ENCODE measurements around the gene ZNF385A. TPM values are rescaled to one million over a fixed set of nuclear protein-coding genes. Genes with fewer than 3 reads are reported as not detected.
A peak's percentile ranks its signal among the peaks of the same experiment; 100 is the strongest.

ZNF385A gene
- total and polyA plus RNA-seq, 4 donors: 2.5 to 4.0 (median 2.8) TPM

GRCh38 chr12:54337280-54337842, 47.2 kb downstream of the ZNF385A start:
- no peak for DNase-seq (ENCODE audit: low spot score)
- TF ChIP-seq EGR1 (IDR thresholded peaks at IDR 0.05; ENCODE audit: low read depth in 2 of 2): no peak
- TF ChIP-seq RAD21 (IDR thresholded peaks at IDR 0.05): peak; percentile 38
- no peak for TF ChIP-seq FOXA2 (IDR thresholded peaks at IDR 0.05)
- TF ChIP-seq HNF4A (conservative IDR thresholded peaks at IDR 0.05): no peak
- TF ChIP-seq JUND (IDR thresholded peaks at IDR 0.05): no peak
- TF ChIP-seq RXRA (IDR thresholded peaks at IDR 0.05): peak; percentile 18 to 24
- no peak for TF ChIP-seq TAF1 (conservative IDR thresholded peaks at IDR 0.05)
- TF ChIP-seq NR2F2 (IDR thresholded peaks at IDR 0.05): peak; percentile 11
- TF ChIP-seq SP1 (IDR thresholded peaks at IDR 0.05): no peak
- no peak overlapping the region for H3K4me3 ChIP-seq (ENCODE audit: low read depth in 1 of 3, low read length in 3 of 3)
- no peak overlapping the region for H3K27ac ChIP-seq (ENCODE audit: low read depth in 1 of 2, low read length in 2 of 2)
- 69% methylated on average over 3 of the region's 3 CpGs for WGBS
- no peaks in the 10 kb centered on the region for H3K9me3 ChIP-seq (ENCODE audit: control insufficient read depth in 4 of 4, low read length in 3 of 4)
- no peaks in the 10 kb centered on the region for H3K27me3 ChIP-seq (ENCODE audit: control insufficient read depth in 4 of 4, insufficient read depth in 4 of 4, low read length in 3 of 4)
- H3K9ac ChIP-seq (ENCODE audit: low read depth in 1 of 2, low read length in 2 of 2): peak overlapping the region in 1 of 2 donors; percentile 18
- peaks cover 5 to 26% (median 13%) of the 10 kb centered on the region in 4 donors for H3K4me1 ChIP-seq (ENCODE audit: control insufficient read depth in 4 of 4, insufficient read depth in 4 of 4, low read length in 3 of 4)
- peaks cover 0 to 18% (median 14%) of the 10 kb centered on the region in 4 donors for H3K36me3 ChIP-seq (ENCODE audit: control insufficient read depth in 4 of 4, insufficient read depth in 3 of 4, low read depth in 1 of 4, low read length in 3 of 4)

GRCh38 chr12:54333420-54334034, 51.0 kb downstream of the ZNF385A start:
- TF ChIP-seq GABPA (IDR thresholded peaks at IDR 0.05 in 1 of 2, conservative IDR thresholded peaks at IDR 0.05 in 1 of 2): no peak
- TF ChIP-seq FOXA1 (IDR thresholded peaks at IDR 0.05): no peak
- Histone ChIP-seq H3K27me3 (ENCODE audit: control insufficient read depth in 4 of 4, insufficient read depth in 4 of 4, low read length in 3 of 4) (no peaks in the 10 kb centered on the region), H3K4me3 (ENCODE audit: low read depth in 1 of 3, low read length in 3 of 3) (no peak overlapping the region), H3K4me1 (ENCODE audit: control insufficient read depth in 4 of 4, insufficient read depth in 4 of 4, low read length in 3 of 4) (peaks cover 11 to 30% (median 27%) of the 10 kb centered on the region in 4 donors), H3K9me3 (ENCODE audit: control insufficient read depth in 4 of 4, low read length in 3 of 4) (no peaks in the 10 kb centered on the region), H3K9ac (ENCODE audit: low read depth in 1 of 2, low read length in 2 of 2) (no peak overlapping the region), H3K27ac (ENCODE audit: low read depth in 1 of 2, low read length in 2 of 2) (no peak overlapping the region), H3K36me3 (ENCODE audit: control insufficient read depth in 4 of 4, insufficient read depth in 3 of 4, low read depth in 1 of 4, low read length in 3 of 4) (no peaks in the 10 kb centered on the region)
- WGBS: 98% methylated on average over 4 of the region's 4 CpGs
- DNase-seq (ENCODE audit: low spot score): no peak

- Histone ChIP-seq H3K9ac (ENCODE audit: low read depth in 1 of 2, low read length in 2 of 2) (no peak overlapping the region), H3K36me3 (ENCODE audit: control insufficient read depth in 4 of 4, insufficient read depth in 3 of 4, low read depth in 1 of 4, low read length in 3 of 4) (no peaks in the 10 kb centered on the region), H3K27me3 (ENCODE audit: control insufficient read depth in 4 of 4, insufficient read depth in 4 of 4, low read length in 3 of 4) (no peaks in the 10 kb centered on the region), H3K9me3 (ENCODE audit: control insufficient read depth in 4 of 4, low read length in 3 of 4) (no peaks in the 10 kb centered on the region), H3K4me1 (ENCODE audit: control insufficient read depth in 4 of 4, insufficient read depth in 4 of 4, low read length in 3 of 4) (peaks cover 10 to 18% (median 14%) of the 10 kb centered on the region in 4 donors), H3K4me3 (ENCODE audit: low read depth in 1 of 3, low read length in 3 of 3) (no peak overlapping the region), H3K27ac (ENCODE audit: low read depth in 1 of 2, low read length in 2 of 2) (no peak overlapping the region)
- DNase-seq (ENCODE audit: low spot score): no peak
- 93% methylated on average over 5 of the region's 5 CpGs for WGBS
- TF ChIP-seq EGR1 (IDR thresholded peaks at IDR 0.05; ENCODE audit: low read depth in 2 of 2) (no peak), YY1 (IDR thresholded peaks at IDR 0.05) (no peak), ZBTB33 (IDR thresholded peaks at IDR 0.05) (no peak), FOXA1 (IDR thresholded peaks at IDR 0.05) (no peak), RAD21 (IDR thresholded peaks at IDR 0.05) (no peak), MAX (IDR thresholded peaks at IDR 0.05) (no peak), CTCF (IDR thresholded peaks at IDR 0.05; ENCODE audit: low read depth, low read length, missing input control) (no peak), HNF4G (IDR thresholded peaks at IDR 0.05) (no peak), RXRA (IDR thresholded peaks at IDR 0.05) (no peak)
Observed at GRCh38 chr12:54331461-54331860, 53.1 kb downstream of the ZNF385A start.
